Type B pancreatic cell (in vitro differentiated cells): Measurements from ENCODE around the gene RPA1. TPM values are rescaled to one million over a fixed set of nuclear protein-coding genes. Genes with fewer than 3 reads are reported as not detected.
"Not testable (repeated sequence)": the region's sequence is repeated elsewhere in the genome, so short reads cannot be mapped to it uniquely, and the experiment has no call there.

ENCODE experiments used
- DNase-seq: peaks from one replicate; pipeline ENCODE4 v3.0.0; 2021; ENCODE audit warnings: mixed read lengths; ENCODE audit not compliant: unreplicated experiment; ENCODE audit errors: extremely low spot score
- H3K27ac Mint-ChIP-seq: 2 replicates; pipeline ENCODE4 v1.8.0; 2021; ENCODE audit warnings: mild to moderate bottlenecking, mixed read lengths
- H3K27me3 Mint-ChIP-seq: 2 replicates; pipeline ENCODE4 v1.8.0; 2021; ENCODE audit warnings: mixed read lengths
- H3K36me3 Mint-ChIP-seq: 2 replicates; pipeline ENCODE4 v1.8.0; 2021; ENCODE audit warnings: mixed read lengths
- H3K4me1 Mint-ChIP-seq: one replicate; pipeline ENCODE4 v1.8.0; 2021; ENCODE audit warnings: mixed read lengths; ENCODE audit not compliant: unreplicated experiment
- H3K4me3 Mint-ChIP-seq: 2 replicates; pipeline ENCODE4 v1.8.0; 2021; ENCODE audit warnings: mild to moderate bottlenecking, mixed read lengths
- H3K9me3 Mint-ChIP-seq: 2 replicates; pipeline ENCODE4 v1.8.0; 2021; ENCODE audit warnings: mixed read lengths
- total RNA-seq: library from RNA; stranded (reverse); gene quantifications from 2 replicates; pipeline ENCODE4 v1.2.1, GENCODE V29; 2021; ENCODE audit warnings: low replicate concordance
- TF ChIP-seq, protein P1 (sequence below): fragments of 200-600 bp; sonication (generic); conservative IDR thresholded peaks from 2 replicates; pipeline ENCODE4 v1.5.0; 2021; ENCODE audit warnings: antibody characterized with exemption, mild to moderate bottlenecking

The RPA1 gene
- total RNA-seq, 1 donor from 2014 or later = 129 TPM

DNA sequence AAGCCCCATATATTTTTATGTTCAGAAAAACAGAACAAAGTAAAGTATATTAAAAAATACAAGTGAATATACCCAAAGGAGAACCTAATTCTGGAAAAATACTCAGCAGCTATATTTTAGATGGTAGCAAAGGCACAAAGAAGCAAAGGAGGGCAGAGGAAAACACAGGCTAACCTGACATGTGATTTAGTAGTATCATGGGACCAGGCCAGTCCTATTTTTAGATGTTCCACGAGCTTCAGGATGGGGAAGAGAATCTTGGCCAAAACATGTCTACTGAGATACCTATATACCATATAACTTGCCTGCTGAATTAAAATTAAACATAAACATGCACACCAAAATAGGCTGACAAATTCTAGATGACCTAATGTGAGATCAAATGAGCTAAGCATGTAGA, 33.0 kb upstream of the RPA1 start:
- TF ChIP-seq, protein P1, sequence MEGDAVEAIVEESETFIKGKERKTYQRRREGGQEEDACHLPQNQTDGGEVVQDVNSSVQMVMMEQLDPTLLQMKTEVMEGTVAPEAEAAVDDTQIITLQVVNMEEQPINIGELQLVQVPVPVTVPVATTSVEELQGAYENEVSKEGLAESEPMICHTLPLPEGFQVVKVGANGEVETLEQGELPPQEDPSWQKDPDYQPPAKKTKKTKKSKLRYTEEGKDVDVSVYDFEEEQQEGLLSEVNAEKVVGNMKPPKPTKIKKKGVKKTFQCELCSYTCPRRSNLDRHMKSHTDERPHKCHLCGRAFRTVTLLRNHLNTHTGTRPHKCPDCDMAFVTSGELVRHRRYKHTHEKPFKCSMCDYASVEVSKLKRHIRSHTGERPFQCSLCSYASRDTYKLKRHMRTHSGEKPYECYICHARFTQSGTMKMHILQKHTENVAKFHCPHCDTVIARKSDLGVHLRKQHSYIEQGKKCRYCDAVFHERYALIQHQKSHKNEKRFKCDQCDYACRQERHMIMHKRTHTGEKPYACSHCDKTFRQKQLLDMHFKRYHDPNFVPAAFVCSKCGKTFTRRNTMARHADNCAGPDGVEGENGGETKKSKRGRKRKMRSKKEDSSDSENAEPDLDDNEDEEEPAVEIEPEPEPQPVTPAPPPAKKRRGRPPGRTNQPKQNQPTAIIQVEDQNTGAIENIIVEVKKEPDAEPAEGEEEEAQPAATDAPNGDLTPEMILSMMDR = no peak
- H3K27ac Mint-ChIP-seq = no peak overlapping the region
- peaks cover 16% of the 10 kb centered on the region for H3K36me3 Mint-ChIP-seq
- no peaks in the 10 kb centered on the region for H3K27me3 Mint-ChIP-seq
- H3K9me3 Mint-ChIP-seq = no peaks in the 10 kb centered on the region
- H3K4me3 Mint-ChIP-seq = no peak overlapping the region
- DNase-seq = no peak
- H3K4me1 Mint-ChIP-seq = peaks cover 19% of the 10 kb centered on the region

- Mint-ChIP-seq H3K36me3 (peaks cover 16% of the 10 kb centered on the region), H3K4me3 (no peak overlapping the region), H3K27ac (peak overlapping the region; percentile 9), H3K9me3 (no peaks in the 10 kb centered on the region), H3K27me3 (no peaks in the 10 kb centered on the region), H3K4me1 (peaks cover 19% of the 10 kb centered on the region)
- TF ChIP-seq, protein P1 = no peak
- no peak for DNase-seq
Observed at GRCh38 chr17:1797323-1797722, 32.5 kb upstream of the RPA1 start.

GRCh38 chr17:1797846-1798245, 32.0 kb upstream of the RPA1 start:
- not testable (repeated sequence) for H3K27me3 Mint-ChIP-seq, H3K4me3 Mint-ChIP-seq, H3K27ac Mint-ChIP-seq, DNase-seq, H3K9me3 Mint-ChIP-seq
- peaks cover 15% of the 10 kb centered on the region for H3K4me1 Mint-ChIP-seq
- peaks cover 16% of the 10 kb centered on the region for H3K36me3 Mint-ChIP-seq

GRCh38 chr17:1800240-1800639, 29.6 kb upstream of the RPA1 start:
- TF ChIP-seq, protein P1 = no peak
- Mint-ChIP-seq H3K27me3 (no peaks in the 10 kb centered on the region), H3K36me3 (peaks cover 18% of the 10 kb centered on the region), H3K4me3 (no peak overlapping the region), H3K27ac (no peak overlapping the region), H3K9me3 (no peaks in the 10 kb centered on the region), H3K4me1 (peaks cover 8% of the 10 kb centered on the region)
- DNase-seq = no peak

- DNase-seq = no peak
- TF ChIP-seq, protein P1 = no peak
- no peak overlapping the region for H3K27ac Mint-ChIP-seq
- no peaks in the 10 kb centered on the region for H3K9me3 Mint-ChIP-seq
- no peaks in the 10 kb centered on the region for H3K27me3 Mint-ChIP-seq
- no peak overlapping the region for H3K4me3 Mint-ChIP-seq
- H3K36me3 Mint-ChIP-seq = peaks cover 17% of the 10 kb centered on the region
- peaks cover 8% of the 10 kb centered on the region for H3K4me1 Mint-ChIP-seq
Observed at GRCh38 chr17:1800712-1801111, 29.1 kb upstream of the RPA1 start.

DNA sequence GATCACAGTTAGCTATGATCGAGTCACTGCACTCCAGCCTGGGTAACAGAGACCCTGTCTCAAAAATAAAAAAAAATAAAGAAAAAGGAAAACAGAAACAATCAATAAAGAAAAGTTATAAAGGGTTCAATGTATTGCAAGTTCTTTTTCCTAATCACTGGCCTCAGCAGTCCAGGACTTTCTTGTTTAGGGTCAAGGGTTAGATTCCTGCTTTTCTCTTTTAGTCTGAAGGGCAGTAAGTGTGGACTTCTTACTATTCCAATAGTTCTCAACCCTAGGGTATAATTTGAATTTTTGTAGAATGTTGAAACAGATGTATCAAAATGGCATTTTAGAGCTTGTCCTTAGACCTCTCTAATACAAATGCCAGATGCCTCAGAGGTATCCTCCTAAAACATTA, 27.4 kb upstream of the RPA1 start:
- Mint-ChIP-seq H3K27me3 (no peaks in the 10 kb centered on the region), H3K27ac (no peak overlapping the region), H3K9me3 (no peaks in the 10 kb centered on the region), H3K36me3 (peaks cover 10% of the 10 kb centered on the region), H3K4me1 (peaks cover under 1% of the 10 kb centered on the region), H3K4me3 (no peak overlapping the region)
- TF ChIP-seq, protein P1 = no peak
- DNase-seq = no peak
